Skeletal muscle cell (primary cell): ENCODE measurements around the gene KIFBP.
"Not testable (repeated sequence)": the region's sequence is repeated elsewhere in the genome, so short reads cannot be mapped to it uniquely, and the experiment has no call there.

Experiments used
- DNase-seq: peaks from one replicate; pipeline ENCODE4 v3.0.0-alpha.2; 2010; ENCODE audit warnings: low read depth
- H3K4me3 ChIP-seq: 2 replicates; pipeline ENCODE4 v1.5.1; 2011; ENCODE audit warnings: low read depth, mild to moderate bottlenecking, control low read depth, low read length, moderate library complexity

Gene KIFBP

GRCh38 chr10:68988530-68989316 is at the start of gene KIFBP:
Gene KIFBP, plus strand, starts transcription at chr10:68988803. Its CDS starts 30 bp downstream, at chr10:68988833.
- peak; percentile 94 for DNase-seq
- H3K4me3 ChIP-seq, result peak within 1 kb of the TSS; percentile 95

- DNase-seq, result no peak
- H3K4me3 ChIP-seq, result no peak overlapping the region
These were observed 49.7 kb upstream of the KIFBP start for GRCh38 chr10:68938884-68939283.

GRCh38 chr10:68940917-68941316 is 47.7 kb upstream of the KIFBP start:
- H3K4me3 ChIP-seq, DNase-seq: not testable (repeated sequence)

GRCh38 chr10:68950598-68950997 is 38.0 kb upstream of the KIFBP start:
- no peak for DNase-seq
- H3K4me3 ChIP-seq, result no peak overlapping the region

GRCh38 chr10:68954904-68955303 is 33.7 kb upstream of the KIFBP start:
- H3K4me3 ChIP-seq, result peak overlapping the region; percentile 99
- no peak for DNase-seq

GRCh38 chr10:68955355-68955831 is 33.2 kb upstream of the KIFBP start:
- no peak for DNase-seq
- H3K4me3 ChIP-seq, result peak overlapping the region; percentile 99

- peak; percentile 76 for DNase-seq
- peak within 1 kb of the TSS; percentile 99 for H3K4me3 ChIP-seq
These were observed 32.6 kb upstream of the KIFBP start, which contains the start of gene DDX21 for GRCh38 chr10:68955832-68956532. Gene DDX21, plus strand, starts transcription at chr10:68956170. Its CDS starts 56 bp downstream, at chr10:68956226.

- peak overlapping the region; percentile 99 for H3K4me3 ChIP-seq
- DNase-seq, result no peak
These were observed 31.4 kb upstream of the KIFBP start for GRCh38 chr10:68957284-68957615.

- peak overlapping the region; percentile 99 for H3K4me3 ChIP-seq
- DNase-seq, result no peak
These were observed 30.9 kb upstream of the KIFBP start for GRCh38 chr10:68957654-68958053.

- no peak for DNase-seq
- no peak overlapping the region for H3K4me3 ChIP-seq
These were observed 28.7 kb upstream of the KIFBP start for GRCh38 chr10:68959695-68960527.

GRCh38 chr10:68963151-68963550 is 25.5 kb upstream of the KIFBP start:
- no peak for DNase-seq
- no peak overlapping the region for H3K4me3 ChIP-seq

- no peak overlapping the region for H3K4me3 ChIP-seq
- no peak for DNase-seq
These were observed 14.6 kb upstream of the KIFBP start for GRCh38 chr10:68973975-68974374.

GRCh38 chr10:68975936-68976473 is 12.6 kb upstream of the KIFBP start:
- not testable (repeated sequence) for H3K4me3 ChIP-seq, DNase-seq

GRCh38 chr10:68979738-68980137 is 8.9 kb upstream of the KIFBP start:
- H3K4me3 ChIP-seq, DNase-seq: not testable (repeated sequence)

GRCh38 chr10:68981074-68981473 is 7.5 kb upstream of the KIFBP start:
- DNase-seq, result no peak
- H3K4me3 ChIP-seq, result no peak overlapping the region

- H3K4me3 ChIP-seq, result no peak overlapping the region
- no peak for DNase-seq
These were observed 6.2 kb upstream of the KIFBP start for GRCh38 chr10:68982389-68982788.

GRCh38 chr10:68987611-68988010 is 992 bp upstream of the KIFBP start:
- DNase-seq, result no peak
- no peak overlapping the region for H3K4me3 ChIP-seq

- no peak for DNase-seq
- H3K4me3 ChIP-seq, result peak overlapping the region; percentile 95
These were observed 851 bp downstream of the KIFBP start for GRCh38 chr10:68989317-68989990.
